ENCODE measurements around the gene PFKFB2. TPM values are rescaled to one million over a fixed set of nuclear protein-coding genes. Genes with fewer than 3 reads are reported as not detected.

Gene PFKFB2
- total and polyA plus RNA-seq, 2 donors (not counting 3 experiments of a cell fraction or from before 2014, with no cell fraction given): 0.70 to 2.0 TPM

GRCh38 chr1:207010726-207011125 is 42.3 kb upstream of the PFKFB2 start:
- no peak overlapping the region for H3K27ac ChIP-seq (ENCODE audit: insufficient read depth, low read depth, low read length)
- intact Hi-C loops (cut with micrococcal nuclease) (no loop called here), dilution Hi-C loops (cut with MboI; ENCODE audit: extremely low pct_ligation_motif_present, low sequenced_read_pairs) (no loop called here)
- no peak for FAIRE-seq
- H3K79me2 ChIP-seq (ENCODE audit: control insufficient read depth, insufficient read depth, low read length): no peaks in the 10 kb centered on the region
- DNase-seq (ENCODE audit: low read depth, low spot score): no peak
- no peak overlapping the region for H3K9ac ChIP-seq (replicated peaks; ENCODE audit: extremely low read depth, insufficient read depth, low read length)
- no peaks in the 10 kb centered on the region for H3K9me3 ChIP-seq (replicated peaks; ENCODE audit: control insufficient read depth, insufficient read depth, low read length)
- H3K4me2 ChIP-seq (ENCODE audit: insufficient read depth, low read length): no peak overlapping the region
- ChIA-PET POLR2A (no interaction called here), CTCF (no interaction called here)
- TF ChIP-seq POLR2A (IDR thresholded peaks at IDR 0.05; ENCODE audit: low read depth, low read length): no peak
- no peaks in the 10 kb centered on the region for H4K20me1 ChIP-seq (replicated peaks; ENCODE audit: control insufficient read depth, extremely low read depth, insufficient read depth, low read length)
- H2AFZ ChIP-seq (ENCODE audit: low read depth, low read length): no peak overlapping the region
- H3K4me1 ChIP-seq (ENCODE audit: control insufficient read depth, extremely low read depth, insufficient read depth, low read length): no peaks in the 10 kb centered on the region
- BruUV-seq (replicated peaks): no TSS peak
- no peaks in the 10 kb centered on the region for H3K36me3 ChIP-seq (ENCODE audit: control insufficient read depth in 2 of 2, extremely low read depth in 1 of 2, insufficient read depth in 2 of 2, low read length in 2 of 2)
- peaks cover 9 to 10% of the 10 kb centered on the region in 2 experiments for H3K27me3 ChIP-seq (ENCODE audit: control insufficient read depth in 2 of 2, insufficient read depth in 2 of 2, low read length in 2 of 2)
- H3K9me1 ChIP-seq (replicated peaks; ENCODE audit: control insufficient read depth, extremely low read depth, insufficient read depth, low read length): no peaks in the 10 kb centered on the region
- no peak overlapping the region for H3K4me3 ChIP-seq (replicated peaks in 1 of 3; ENCODE audit: insufficient read depth in 1 of 3, low read depth in 1 of 3, low read length in 3 of 3)

- H3K4me2 ChIP-seq (ENCODE audit: insufficient read depth, low read length): no peak overlapping the region
- BruUV-seq (replicated peaks): no TSS peak
- no peak for FAIRE-seq
- no peaks in the 10 kb centered on the region for H3K36me3 ChIP-seq (ENCODE audit: control insufficient read depth in 2 of 2, extremely low read depth in 1 of 2, insufficient read depth in 2 of 2, low read length in 2 of 2)
- H3K27me3 ChIP-seq (ENCODE audit: control insufficient read depth in 2 of 2, insufficient read depth in 2 of 2, low read length in 2 of 2): peaks cover 7 to 15% of the 10 kb centered on the region in 2 experiments
- H3K9ac ChIP-seq (replicated peaks; ENCODE audit: extremely low read depth, insufficient read depth, low read length): no peak overlapping the region
- no peaks in the 10 kb centered on the region for H3K79me2 ChIP-seq (ENCODE audit: control insufficient read depth, insufficient read depth, low read length)
- no peak overlapping the region for H3K27ac ChIP-seq (ENCODE audit: insufficient read depth, low read depth, low read length)
- no peak for DNase-seq (ENCODE audit: low read depth, low spot score)
- ChIA-PET POLR2A (no interaction called here), CTCF (interaction anchor here (1.1 kb wide), 1 partner anchor 392 kb away, joined by 4 read pairs; no protein-coding TSS in a partner anchor)
- intact Hi-C loops (cut with micrococcal nuclease): no loop called here
- H3K9me1 ChIP-seq (replicated peaks; ENCODE audit: control insufficient read depth, extremely low read depth, insufficient read depth, low read length): no peaks in the 10 kb centered on the region
- no peak overlapping the region for H2AFZ ChIP-seq (ENCODE audit: low read depth, low read length)
- no peaks in the 10 kb centered on the region for H3K9me3 ChIP-seq (replicated peaks; ENCODE audit: control insufficient read depth, insufficient read depth, low read length)
- H4K20me1 ChIP-seq (replicated peaks; ENCODE audit: control insufficient read depth, extremely low read depth, insufficient read depth, low read length): no peaks in the 10 kb centered on the region
- no peak for TF ChIP-seq POLR2AphosphoS5 (IDR thresholded peaks at IDR 0.05; ENCODE audit: insufficient read depth, low read depth, low read length)
- no peak for TF ChIP-seq CTCF (IDR thresholded peaks at IDR 0.05; ENCODE audit: extremely low read depth in 1 of 2, insufficient read depth in 1 of 2, low read depth in 1 of 2, low read length in 2 of 2)
- TF ChIP-seq FOS (IDR thresholded peaks at IDR 0.05; ENCODE audit: borderline replicate concordance, insufficient read depth, low read length): no peak
- no peak for TF ChIP-seq MYC (IDR thresholded peaks at IDR 0.05; ENCODE audit: low read depth, low read length)
- TF ChIP-seq POLR2A (IDR thresholded peaks at IDR 0.05; ENCODE audit: low read depth, low read length): no peak
- TF ChIP-seq, protein P1, sequence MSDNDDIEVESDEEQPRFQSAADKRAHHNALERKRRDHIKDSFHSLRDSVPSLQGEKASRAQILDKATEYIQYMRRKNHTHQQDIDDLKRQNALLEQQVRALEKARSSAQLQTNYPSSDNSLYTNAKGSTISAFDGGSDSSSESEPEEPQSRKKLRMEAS (IDR thresholded peaks at IDR 0.05; ENCODE audit: insufficient read depth, insufficient read length): no peak
- no peak for TF ChIP-seq EZH2 (IDR thresholded peaks at IDR 0.05; ENCODE audit: borderline replicate concordance, low read depth, low read length, severe bottlenecking)
- no peak for TF ChIP-seq JUN (IDR thresholded peaks at IDR 0.05; ENCODE audit: borderline replicate concordance, insufficient read depth, insufficient read length, low read depth)
- no peak for TF ChIP-seq GATA2 (IDR thresholded peaks at IDR 0.05; ENCODE audit: insufficient read depth, insufficient read length, low read depth, low read length)
- H3K4me1 ChIP-seq (ENCODE audit: control insufficient read depth, extremely low read depth, insufficient read depth, low read length): no peaks in the 10 kb centered on the region
- H3K4me3 ChIP-seq (replicated peaks in 1 of 3; ENCODE audit: insufficient read depth in 1 of 3, low read depth in 1 of 3, low read length in 3 of 3): no peak overlapping the region
- dilution Hi-C loops (cut with MboI; ENCODE audit: extremely low pct_ligation_motif_present, low sequenced_read_pairs): no loop called here
Observed at GRCh38 chr1:207013321-207014085, 39.6 kb upstream of the PFKFB2 start.
